Fibroblast of lung (primary cell): ENCODE results near the gene PNPLA7. TPM values are rescaled to one million over a fixed set of nuclear protein-coding genes. Genes with fewer than 3 reads are reported as not detected.
"Not testable (repeated sequence)": the region's sequence is repeated elsewhere in the genome, so short reads cannot be mapped to it uniquely, and the experiment has no call there.

Experiments used
- DNase-seq, 2 donors: peaks; one replicate each; pipeline versions ENCODE4 v3.0.0 to v3.0.0-alpha.2; 2010; ENCODE audit warnings: low read depth in 2 of 2
- H2AFZ ChIP-seq: 2 replicates; pipeline ENCODE4 v1.5.1; 2012; ENCODE audit warnings: low read length, control low read depth, inconsistent platforms
- H3K27ac ChIP-seq: 2 replicates; pipeline ENCODE4 v1.5.1; 2011; ENCODE audit warnings: low read length, control low read depth; ENCODE audit not compliant: insufficient read depth
- H3K27me3 ChIP-seq: 2 replicates; pipeline ENCODE4 v1.5.1; 2011; ENCODE audit warnings: mild to moderate bottlenecking, low read length; ENCODE audit not compliant: control insufficient read depth, insufficient read depth
- H3K36me3 ChIP-seq: 2 replicates; pipeline ENCODE4 v1.5.1; 2011; ENCODE audit warnings: low read length; ENCODE audit not compliant: control insufficient read depth, insufficient read depth
- H3K4me1 ChIP-seq: 2 replicates; pipeline ENCODE4 v1.5.1; 2011; ENCODE audit warnings: low read length; ENCODE audit not compliant: control insufficient read depth, insufficient read depth; ENCODE audit errors: extremely low read depth
- H3K4me2 ChIP-seq: 2 replicates; pipeline ENCODE4 v1.5.1; 2011; ENCODE audit warnings: low read length, control low read depth; ENCODE audit not compliant: insufficient read depth; ENCODE audit errors: extremely low read depth
- H3K4me3 ChIP-seq, 4 experiments: fragments of 200-600 bp in 1 of 4; sonication (generic) in 1 of 4; replicated peaks in 1 of 4; 2 replicates each; pipeline ENCODE4 v1.5.1; 2011 to 2016; ENCODE audit warnings: low read length in 4 of 4, low read depth in 3 of 4, mild to moderate bottlenecking in 3 of 4, control low read depth in 2 of 4, inconsistent platforms in 1 of 4, mixed read lengths in 1 of 4; ENCODE audit not compliant: insufficient read depth in 1 of 4; ENCODE audit errors: control extremely low read depth in 1 of 4
- H3K79me2 ChIP-seq: 2 replicates; pipeline ENCODE4 v1.5.1; 2012; ENCODE audit warnings: mild to moderate bottlenecking, low read length, inconsistent platforms; ENCODE audit not compliant: control insufficient read depth, insufficient read depth
- H3K9ac ChIP-seq: 2 replicates; pipeline ENCODE4 v1.5.1; 2011; ENCODE audit warnings: mild to moderate bottlenecking, low read length, control low read depth; ENCODE audit not compliant: insufficient read depth
- H3K9me3 ChIP-seq: 2 replicates; pipeline ENCODE4 v1.5.1; 2012; ENCODE audit warnings: low read depth, low read length; ENCODE audit not compliant: control insufficient read depth, insufficient read depth
- H4K20me1 ChIP-seq: 2 replicates; pipeline ENCODE4 v1.5.1; 2011; ENCODE audit warnings: low read length; ENCODE audit not compliant: control insufficient read depth, insufficient read depth; ENCODE audit errors: extremely low read depth
- CTCF ChIP-seq, 2 donors: IDR thresholded peaks in 1 of 2; conservative IDR thresholded peaks in 1 of 2; 1 replicate in 1 of 2; 2 replicates in 1 of 2; pipeline ENCODE4 v1.5.1; 2011 to 2012; ENCODE audit warnings: low read length in 2 of 2, control low read depth in 1 of 2, inconsistent platforms in 1 of 2, low read depth in 1 of 2, mild to moderate bottlenecking in 1 of 2
- EZH2 ChIP-seq: IDR thresholded peaks from 2 replicates; pipeline ENCODE4 v1.5.1; 2012; ENCODE audit warnings: low read length, control low read depth, mild to moderate bottlenecking; ENCODE audit errors: missing control alignments
- polyA plus RNA-seq, 2 donors: library from polyadenylated mRNA; depleted of rRNA in 1 of 2; stranded (reverse) in 1 of 2; unstranded in 1 of 2; fragments of >200 nt; gene quantifications; 2 replicates each; pipeline ENCODE4 v1.2.1, GENCODE V29; 2011 to 2012; ENCODE audit warnings: missing spikeins in 1 of 2
- total RNA-seq: library from RNA; depleted of rRNA; stranded (reverse); fragments of >200 nt; gene quantifications from 2 replicates; pipeline ENCODE4 v1.2.1, GENCODE V29; 2014

The PNPLA7 gene
- total and polyA plus RNA-seq, 2 donors (not counting 1 experiment from before 2014, with no cell fraction given): 0.23 to 3.0 TPM

- Histone ChIP-seq H2AFZ (no peak overlapping the region), H3K4me3 (no peak overlapping the region), H3K27me3 (no peaks in the 10 kb centered on the region), H3K79me2 (no peaks in the 10 kb centered on the region), H3K4me1 (no peaks in the 10 kb centered on the region), H3K9ac (no peak overlapping the region), H3K36me3 (no peaks in the 10 kb centered on the region), H3K27ac (no peak overlapping the region), H4K20me1 (no peaks in the 10 kb centered on the region), H3K9me3 (no peaks in the 10 kb centered on the region), H3K4me2 (no peak overlapping the region)
- TF ChIP-seq CTCF (conservative IDR thresholded peaks at IDR 0.05 in 1 of 2, IDR thresholded peaks at IDR 0.05 in 1 of 2; ENCODE audit: low read depth in 1 of 2, low read length in 2 of 2) (peak; percentile 59 to 78), EZH2 (no peak)
- DNase-seq: peak; percentile 55 to 69
Measured at GRCh38 chr9:137534256-137535119, 15.7 kb downstream of the PNPLA7 start.

GRCh38 chr9:137532891-137533468 lies 17.2 kb downstream of the PNPLA7 start:
- not testable (repeated sequence) for H3K36me3 ChIP-seq, H3K4me3 ChIP-seq, H3K79me2 ChIP-seq, H3K27ac ChIP-seq, H3K9ac ChIP-seq, H3K4me2 ChIP-seq, H3K4me1 ChIP-seq, DNase-seq, H3K9me3 ChIP-seq, H4K20me1 ChIP-seq, H3K27me3 ChIP-seq, H2AFZ ChIP-seq

- no peak for TF ChIP-seq EZH2
- TF ChIP-seq CTCF (conservative IDR thresholded peaks at IDR 0.05 in 1 of 2, IDR thresholded peaks at IDR 0.05 in 1 of 2; ENCODE audit: low read depth in 1 of 2, low read length in 2 of 2): no peak
- no peak for DNase-seq
- no peaks in the 10 kb centered on the region for H3K4me1 ChIP-seq
- no peak overlapping the region for H3K27ac ChIP-seq
- no peak overlapping the region for H3K4me3 ChIP-seq
- H3K9me3 ChIP-seq: no peaks in the 10 kb centered on the region
- H4K20me1 ChIP-seq: no peaks in the 10 kb centered on the region
- no peak overlapping the region for H2AFZ ChIP-seq
- peaks cover 3% of the 10 kb centered on the region for H3K27me3 ChIP-seq
- H3K9ac ChIP-seq: no peak overlapping the region
- H3K36me3 ChIP-seq: no peaks in the 10 kb centered on the region
- H3K4me2 ChIP-seq: peak overlapping the region; percentile 13
- H3K79me2 ChIP-seq: no peaks in the 10 kb centered on the region
Measured at GRCh38 chr9:137531099-137531765, 19.0 kb downstream of the PNPLA7 start.
